ENCODE results near the gene IRAK1.

The IRAK1 gene

DNA sequence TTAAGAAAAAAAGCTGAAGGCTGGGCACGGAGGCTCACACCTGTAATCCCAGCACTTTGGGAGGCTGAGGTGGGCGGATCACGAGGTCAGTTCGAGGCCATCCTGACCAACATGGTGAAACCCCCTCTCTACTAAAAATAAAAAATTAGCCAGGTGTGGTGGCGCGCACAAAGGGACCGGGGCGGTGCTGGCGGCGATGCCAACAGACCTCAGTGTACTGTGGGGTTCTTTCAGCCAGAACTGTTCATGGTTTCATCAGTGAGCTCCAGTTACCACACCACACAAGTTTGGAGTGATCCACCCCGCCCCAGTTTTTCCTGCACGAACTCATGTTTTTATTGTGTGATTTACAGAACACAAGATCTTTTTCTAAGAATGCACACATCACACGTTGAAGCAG, 21.2 kb upstream of the IRAK1 start:
- DNase-seq: no peak

DNA sequence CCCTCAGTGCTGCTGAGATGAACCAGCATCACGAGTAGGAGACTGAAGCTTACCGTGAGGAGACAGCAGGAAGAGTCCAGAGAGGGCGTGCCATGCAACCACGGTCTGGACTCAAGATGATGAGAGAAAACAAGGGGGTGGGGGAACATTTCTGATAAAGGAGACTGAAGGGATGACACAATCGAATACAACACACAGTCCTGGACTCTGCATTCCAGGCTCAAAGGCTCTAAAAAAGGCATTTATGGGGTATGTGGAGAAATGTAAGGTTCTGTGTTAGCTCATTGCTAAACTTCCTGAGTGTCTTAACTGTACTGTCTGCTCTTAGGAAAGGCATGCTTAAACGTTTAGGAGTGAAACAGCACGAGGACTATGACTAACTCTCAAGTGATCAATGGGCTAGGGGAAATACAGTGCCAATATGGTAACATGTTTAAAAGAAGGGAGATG, 20.6 kb upstream of the IRAK1 start:
- DNase-seq: no peak

DNA sequence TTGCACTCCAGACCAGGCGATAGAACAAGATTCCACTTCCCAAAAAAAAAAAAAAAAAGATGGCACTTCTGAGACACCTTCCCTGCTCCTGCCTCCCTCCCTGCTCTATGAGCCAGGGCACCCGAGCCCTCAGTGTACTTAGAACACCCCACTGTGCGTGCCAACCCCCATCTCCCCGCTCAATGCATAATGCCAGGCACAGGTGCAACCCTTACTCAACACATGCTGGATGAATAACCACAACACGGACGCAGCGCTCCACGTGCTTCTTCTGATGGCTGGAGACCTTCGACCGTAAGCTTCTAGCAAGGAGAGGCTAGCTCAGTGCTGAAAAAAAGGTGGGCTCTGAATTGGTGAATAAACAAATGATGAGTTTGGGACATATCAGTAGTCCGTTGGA, 19.9 kb upstream of the IRAK1 start:
- no peak for DNase-seq

DNA sequence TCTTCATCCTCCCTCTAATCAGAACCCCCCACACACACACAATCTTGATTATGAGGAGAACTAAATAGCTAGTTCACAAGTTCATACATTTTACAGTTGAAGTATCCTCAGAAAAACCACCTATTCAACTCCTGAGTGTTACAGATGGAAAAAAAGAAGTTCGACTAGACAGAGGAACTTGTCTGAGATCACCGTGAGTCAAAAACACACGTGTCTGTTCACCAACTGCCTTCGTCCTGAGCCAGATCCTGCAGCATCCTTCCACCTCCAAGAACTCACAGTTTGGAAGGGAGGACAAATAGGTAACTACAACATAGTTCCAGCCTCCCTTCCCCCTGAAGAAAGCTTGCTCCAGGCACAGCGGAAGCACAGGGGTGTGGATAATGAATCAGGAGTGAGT, 19.0 kb upstream of the IRAK1 start:
- DNase-seq: no peak

DNA sequence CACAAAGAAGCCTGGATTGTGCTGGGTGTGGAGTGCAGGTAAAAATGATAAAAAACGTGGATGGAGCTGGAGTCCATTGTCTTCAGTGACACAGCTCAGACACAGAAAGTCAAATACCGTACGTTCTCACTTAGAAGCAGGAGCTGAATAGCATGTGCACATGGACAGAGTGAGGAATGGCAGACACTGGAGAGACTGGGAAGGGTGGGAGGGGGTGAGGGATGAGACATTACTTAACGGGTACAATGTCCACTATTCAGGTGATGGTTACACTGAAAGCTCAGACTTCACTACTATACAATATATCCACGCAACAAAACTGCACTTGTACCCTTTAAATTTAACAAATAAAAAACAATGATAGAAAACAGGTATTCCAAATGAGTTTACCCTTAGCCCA, 18.1 kb upstream of the IRAK1 start:
- no peak for DNase-seq

DNA sequence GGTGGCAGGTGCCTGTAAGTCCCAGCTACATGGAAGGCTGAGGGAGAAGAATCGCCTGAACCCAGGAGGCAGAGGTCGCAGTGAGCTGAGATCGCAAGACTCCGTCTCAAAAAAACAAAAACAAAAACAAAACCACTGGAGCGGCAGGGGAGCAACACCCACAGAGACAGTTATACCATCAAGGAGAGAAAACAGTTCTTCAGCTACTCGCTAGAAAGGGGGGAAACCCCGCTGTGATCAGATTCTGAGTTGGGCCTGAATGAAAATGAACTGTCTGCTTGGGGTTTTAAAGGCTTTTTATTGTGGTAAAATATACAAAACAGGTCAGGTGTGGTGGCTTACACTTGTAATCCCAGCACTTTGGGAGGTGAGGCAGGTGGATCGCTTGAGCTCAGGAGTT, 16.8 kb upstream of the IRAK1 start:
- DNase-seq: no peak

DNA sequence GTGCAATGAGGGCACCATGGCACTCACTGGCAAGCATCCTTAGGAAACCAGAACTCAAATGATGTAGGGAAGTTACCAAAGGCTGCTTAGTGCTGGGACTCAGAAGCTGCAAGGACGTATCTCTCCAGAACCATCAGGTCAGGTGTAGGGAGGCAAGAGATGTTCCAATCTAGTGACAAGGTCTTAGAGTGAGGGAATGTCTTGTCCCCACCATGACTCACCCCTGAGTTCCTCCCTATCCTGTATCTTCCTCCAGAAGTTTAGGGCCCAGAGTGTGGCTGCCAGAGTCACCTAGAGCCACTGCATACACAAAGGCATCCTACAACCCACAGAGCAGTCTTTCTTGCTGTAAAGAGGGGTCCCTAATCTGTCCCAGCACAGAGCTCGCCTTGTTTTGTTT, 14.1 kb upstream of the IRAK1 start:
- no peak for DNase-seq

DNA sequence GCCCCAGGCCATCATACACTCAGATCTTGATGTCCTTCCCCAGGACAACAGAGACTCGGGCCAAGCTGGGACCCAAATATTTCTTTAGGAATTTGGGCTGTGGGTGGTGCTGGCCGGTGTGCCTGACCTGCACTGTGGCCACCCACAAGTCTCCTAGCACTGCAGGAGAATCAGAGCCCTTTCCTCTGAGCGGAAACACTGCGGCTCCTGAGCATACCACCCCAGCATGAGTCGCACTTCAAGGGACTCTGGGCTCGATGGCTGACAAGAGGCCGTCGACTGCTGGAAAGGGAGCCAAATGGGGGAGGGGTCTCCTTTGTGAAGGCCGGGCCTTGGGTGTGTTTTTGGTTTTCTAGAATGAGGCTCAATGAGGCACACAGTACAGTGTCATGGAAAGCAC, 13.0 kb upstream of the IRAK1 start:
- DNase-seq: no peak

DNA sequence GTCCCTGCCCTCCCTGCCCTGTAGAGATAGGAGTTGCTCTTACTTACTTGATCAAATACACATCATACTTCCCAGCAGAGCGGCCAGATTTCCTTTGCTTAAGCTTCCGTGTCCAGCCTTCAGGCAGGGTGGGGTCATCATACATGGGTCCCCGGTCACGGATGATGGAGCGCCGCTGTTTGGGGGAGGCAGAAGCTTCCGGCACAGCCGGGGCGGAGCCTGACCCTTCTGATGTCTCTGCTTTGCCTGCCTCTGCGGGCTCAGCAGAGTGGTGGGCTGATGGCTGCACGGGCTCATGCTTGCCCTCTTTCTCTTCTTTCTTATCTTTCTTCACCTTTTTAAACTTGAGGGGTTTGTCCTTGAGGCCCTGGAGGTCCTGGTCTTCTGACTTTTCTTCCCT, 12.5 kb upstream of the IRAK1 start:
- no peak for DNase-seq

DNA sequence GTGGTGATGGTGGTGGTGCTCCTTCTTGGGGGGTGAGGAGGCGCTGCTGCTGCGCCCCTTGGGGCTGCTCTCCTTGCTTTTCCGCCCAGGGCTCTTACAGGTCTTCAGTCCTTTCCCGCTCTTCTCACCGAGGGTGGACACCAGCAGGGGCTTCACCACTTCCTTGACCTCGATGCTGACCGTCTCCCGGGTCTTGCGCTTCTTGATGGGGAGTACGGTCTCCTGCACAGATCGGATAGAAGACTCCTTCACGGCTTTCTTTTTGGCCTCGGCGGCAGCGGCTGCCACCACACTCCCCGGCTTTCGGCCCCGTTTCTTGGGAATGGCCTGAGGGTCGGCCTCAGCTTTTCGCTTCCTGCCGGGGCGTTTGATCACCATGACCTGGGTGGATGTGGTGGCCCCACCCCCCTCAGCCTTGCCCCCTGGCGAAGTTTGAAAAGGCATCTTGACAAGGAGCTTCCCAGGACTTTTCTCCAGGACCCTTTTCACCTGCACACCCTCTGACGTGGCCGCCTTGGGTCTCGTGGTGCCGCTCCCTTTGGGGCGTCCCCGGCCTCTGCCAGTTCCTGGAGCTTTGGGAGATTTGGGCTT, 11.1 kb upstream of the IRAK1 start:
- DNase-seq: no peak

DNA sequence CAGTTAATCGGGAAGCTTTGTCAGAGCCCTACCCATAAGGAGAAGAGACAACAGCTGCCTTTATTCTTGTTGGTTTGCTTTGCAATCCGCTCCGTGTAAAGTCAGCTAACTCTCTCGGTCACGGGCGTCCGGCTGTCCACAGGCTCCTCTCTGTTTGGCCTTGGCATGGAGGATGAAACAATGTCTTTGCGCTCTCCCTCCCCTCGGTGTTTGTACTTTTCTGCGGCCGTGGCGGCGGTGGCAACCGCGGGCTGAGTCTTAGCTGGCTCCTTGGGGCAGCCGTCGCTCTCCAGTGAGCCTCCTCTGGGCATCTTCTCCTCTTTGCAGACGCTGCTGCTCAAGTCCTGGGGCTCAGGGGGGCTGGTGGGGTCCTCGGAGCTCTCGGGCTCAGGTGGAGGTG, 10.6 kb upstream of the IRAK1 start:
- peak in 9 of 51 donors; percentile 5 to 43 (median 13) for DNase-seq

DNA sequence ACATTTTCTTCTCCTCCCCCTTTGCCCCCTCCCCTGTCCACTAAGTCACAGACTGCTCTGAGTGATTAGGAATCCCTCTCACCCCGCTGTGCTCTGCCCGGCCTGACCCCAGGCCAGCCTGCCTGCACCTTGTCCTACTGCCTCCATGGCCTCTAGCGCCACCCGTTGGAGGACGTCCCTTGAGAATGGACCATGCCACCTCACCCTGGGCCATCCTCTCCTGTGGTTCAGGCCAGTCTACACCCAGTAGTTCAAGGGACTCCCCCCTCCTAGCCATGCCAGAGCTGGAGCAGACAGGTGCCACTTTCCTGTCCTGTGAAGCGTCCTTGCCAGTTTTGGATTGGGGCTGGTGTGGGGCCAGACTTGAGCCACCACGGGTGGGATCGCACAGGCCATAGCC, 9.7 kb upstream of the IRAK1 start:
- DNase-seq: no peak

DNA sequence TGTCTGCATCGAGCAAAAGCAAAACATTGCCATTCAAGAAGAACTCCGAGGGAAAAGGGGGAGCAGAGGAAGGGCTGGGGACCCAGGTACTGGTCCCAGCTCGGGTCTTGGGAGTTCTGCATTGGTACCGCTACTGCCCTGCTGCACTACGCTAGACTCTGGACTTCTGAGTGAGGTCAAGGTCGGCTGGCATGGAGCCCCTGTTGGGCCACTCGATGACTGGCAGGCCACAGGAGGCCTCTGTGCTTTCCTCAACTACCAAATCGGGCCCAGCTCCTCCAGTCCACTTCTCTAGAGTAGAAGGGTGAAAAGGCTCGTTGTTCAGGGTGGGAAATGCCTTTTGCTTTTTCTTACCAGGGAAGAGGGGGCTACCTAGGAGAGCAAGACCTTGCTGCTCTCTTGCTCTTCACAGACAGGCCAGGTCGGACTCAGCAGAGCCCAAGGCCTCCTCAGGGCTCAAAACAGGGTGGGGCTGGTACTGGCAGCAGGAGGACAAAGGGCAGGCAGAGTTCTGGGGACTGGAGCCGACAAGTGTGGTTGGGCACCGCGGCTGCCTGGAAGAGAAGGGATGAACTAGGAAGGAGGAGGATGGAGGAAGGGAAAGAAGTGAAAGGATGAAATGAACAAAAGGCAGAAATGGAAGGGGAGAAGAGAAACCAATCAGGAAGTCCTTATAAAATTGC, 8.9 kb upstream of the IRAK1 start:
- no peak for DNase-seq

DNA sequence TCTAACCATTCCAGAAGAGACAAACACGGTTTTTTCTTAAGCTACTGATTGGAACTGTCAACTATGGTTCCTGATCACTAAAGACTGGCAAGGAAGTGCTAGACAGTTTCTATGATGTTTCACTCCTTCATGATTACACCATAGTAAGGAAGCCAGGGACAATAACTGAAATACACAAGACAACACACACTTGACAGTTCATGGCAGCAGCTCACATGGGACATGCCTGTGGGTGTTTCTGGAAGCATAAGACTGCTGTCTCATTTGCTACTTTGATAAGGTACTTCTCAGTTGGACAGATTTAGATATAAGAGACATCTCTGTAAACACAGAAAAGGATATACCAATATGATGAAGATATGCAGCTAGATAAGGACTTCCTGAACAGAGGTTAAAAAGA, 8.3 kb upstream of the IRAK1 start:
- no peak for DNase-seq

DNA sequence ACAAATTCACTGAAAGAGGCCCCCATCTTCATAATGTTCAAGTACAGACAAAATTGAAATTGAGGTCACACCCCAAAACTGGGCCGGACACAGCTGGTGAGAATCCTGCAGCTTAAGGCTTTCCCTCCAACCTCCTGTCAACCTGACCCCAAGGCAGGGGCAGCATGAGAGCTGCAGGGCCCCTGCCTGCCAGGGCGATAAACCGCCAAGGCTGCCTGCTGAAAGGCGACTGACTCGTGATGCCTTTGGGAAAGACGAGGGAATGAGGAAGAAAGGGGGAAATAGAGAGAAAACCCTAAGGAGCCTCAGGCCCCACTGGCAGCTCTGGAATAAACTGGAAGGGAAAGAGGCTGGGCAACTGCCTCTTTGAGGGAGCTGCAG, 7.3 kb upstream of the IRAK1 start:
- no peak for DNase-seq

DNA sequence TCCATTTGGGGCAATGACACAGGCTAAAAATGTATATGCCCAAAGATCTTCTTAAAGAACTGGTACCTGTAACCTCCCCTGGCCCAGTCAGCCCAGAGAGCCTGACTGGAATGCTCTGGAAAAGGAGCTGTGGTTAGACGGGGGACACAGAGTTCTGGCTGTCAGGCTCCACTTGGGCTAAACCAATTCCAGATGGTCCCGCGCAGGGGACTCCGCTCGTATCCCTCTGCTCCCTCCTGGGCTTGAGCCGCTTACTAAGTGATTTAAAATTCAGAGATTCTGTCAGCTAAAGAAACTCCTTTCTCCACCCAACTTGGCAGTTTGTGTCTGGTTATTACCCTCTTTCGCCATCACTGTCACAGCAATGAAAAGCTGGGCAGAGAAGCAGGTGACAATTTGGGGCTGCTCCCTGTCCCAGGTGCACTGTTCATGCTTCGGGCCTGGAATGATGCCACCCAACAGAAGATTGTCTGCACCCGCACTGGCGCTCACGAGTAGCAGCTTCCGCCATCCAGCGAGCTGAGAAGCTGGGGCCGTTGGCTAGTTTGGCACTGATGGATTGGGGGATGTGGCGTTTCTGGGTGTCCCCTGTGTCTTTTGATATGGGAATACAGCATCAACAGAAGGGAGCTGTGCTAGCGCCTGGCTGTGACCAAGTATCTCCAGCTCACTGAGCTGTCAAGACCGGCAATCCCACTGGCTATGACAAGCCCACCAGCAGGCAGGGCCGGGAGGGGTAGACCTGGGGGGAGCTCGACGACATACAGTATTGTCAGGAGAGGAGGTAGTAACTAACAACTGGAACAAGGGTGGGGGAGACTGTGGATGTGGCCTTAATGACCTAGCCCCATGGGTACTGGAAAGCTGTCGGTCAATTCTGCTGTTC, 6.7 kb upstream of the IRAK1 start:
- no peak for DNase-seq

DNA sequence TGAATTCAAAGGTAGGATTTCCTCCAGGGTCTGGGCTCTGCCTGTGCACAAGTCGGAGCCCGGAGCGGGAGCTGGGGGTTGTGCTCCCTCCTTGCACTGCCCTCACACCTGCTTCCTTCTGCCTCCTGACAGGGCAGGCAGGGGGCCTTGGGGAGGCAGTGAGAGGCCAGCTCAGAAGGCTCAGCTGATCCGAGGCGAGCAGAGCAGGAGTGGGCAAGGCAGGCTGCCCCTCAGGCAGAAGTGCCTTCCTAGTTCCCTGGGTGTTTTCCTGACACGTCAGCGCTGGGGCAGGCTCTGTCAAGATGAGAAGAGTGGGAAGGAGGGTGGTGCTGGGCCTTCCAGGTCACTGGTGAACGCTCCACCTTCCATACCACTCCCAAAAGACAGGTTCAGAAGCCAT, 5.5 kb upstream of the IRAK1 start:
- no peak for DNase-seq

DNA sequence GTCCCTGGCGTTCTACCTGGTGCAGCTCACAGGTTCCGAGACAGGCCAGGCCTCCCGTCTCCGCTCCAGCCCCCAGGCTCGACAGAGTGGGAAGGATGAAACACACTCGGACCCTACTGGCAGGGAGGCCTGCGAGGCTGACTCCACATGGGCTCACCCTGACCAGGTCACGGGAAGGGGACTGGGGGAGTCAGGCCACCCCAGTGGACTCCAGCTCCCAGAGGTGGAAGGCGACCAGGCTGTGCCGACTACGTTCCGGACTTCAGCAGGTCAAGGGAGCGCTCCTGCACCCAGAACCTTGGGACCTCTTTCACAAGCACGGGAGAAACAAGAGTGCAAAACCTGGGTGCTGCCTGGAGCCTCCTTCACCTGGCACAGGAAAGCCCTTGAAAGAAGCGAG, 4.6 kb upstream of the IRAK1 start:
- no peak for DNase-seq

DNA sequence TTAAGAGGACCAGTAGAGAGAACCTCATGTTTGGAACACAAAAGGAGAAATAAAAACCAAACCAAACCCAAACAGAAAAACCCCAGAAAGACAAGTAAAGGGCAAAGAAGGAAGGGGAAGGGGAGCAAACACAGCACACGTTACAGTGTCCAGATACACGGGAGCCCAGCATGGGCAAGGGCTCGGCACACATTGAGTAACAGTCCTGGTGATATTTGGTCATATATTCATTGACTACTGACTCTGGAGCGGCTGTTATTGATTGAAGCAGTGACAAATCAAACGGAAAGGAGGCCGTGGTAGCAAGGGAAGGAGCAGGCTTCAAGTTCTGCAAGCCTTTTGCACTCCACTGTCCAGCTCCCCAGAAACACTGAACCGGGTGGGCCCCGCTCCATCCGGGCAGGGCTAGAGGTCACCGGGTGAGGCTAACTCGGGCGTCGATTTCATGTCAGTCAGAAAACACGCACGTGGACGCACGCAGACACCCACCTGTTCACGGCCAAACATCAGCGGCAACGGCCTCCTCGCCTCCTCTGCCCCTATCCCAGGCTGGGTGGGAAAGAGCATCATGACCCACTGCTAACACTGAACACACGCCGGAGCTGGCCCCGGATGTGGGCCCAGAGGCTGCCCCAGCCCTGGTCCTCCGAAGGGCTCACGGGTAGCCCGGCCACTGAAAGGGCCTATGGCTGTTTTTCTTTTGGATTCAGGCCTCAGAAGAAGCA, 3.7 kb upstream of the IRAK1 start:
- DNase-seq: no peak

DNA sequence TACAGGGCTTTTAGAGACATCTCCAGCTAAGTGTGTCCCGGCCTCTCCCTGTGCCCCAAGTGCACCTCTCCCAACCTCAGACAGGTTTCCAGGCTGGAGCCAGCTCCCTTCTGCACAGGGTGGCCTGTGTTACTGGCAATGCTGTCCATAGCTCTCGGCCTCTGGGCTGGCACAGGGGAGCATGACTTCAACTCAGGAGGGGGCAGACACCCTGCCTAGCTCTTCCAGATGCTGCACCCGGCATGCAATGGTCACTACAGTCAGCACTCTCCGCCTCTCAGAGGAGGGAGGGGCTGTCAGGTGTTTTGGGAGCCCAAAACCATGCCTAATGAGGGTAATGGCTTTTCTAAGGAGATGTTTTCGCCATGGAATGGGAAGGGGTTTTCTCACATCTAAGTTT, 2.4 kb upstream of the IRAK1 start:
- DNase-seq: no peak

DNA sequence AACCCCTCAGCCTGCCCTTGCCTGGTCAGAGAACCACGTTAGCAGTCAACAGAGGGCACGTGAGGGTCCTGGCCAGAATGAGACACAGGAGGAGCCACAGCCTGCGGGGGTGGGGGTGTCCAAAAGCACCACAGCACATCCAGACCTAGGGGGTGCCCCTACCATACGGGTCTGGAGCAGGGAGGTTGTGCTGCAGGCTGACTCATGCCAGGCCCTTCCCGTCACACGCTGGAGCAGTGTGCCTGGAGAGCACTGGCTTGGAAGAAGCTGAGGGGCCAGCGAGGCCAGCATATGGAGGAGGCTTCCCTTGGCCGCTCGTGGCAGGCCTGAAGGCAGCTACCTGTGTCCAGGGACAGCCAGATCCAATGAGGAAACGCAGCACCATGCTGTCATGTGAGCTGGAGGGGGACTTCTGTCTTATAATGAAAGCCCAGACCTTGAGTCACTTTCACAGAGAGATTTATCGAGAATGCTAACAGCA, 1.5 kb upstream of the IRAK1 start:
- DNase-seq: peak in 2 of 51 donors; percentile 8 to 21

DNA sequence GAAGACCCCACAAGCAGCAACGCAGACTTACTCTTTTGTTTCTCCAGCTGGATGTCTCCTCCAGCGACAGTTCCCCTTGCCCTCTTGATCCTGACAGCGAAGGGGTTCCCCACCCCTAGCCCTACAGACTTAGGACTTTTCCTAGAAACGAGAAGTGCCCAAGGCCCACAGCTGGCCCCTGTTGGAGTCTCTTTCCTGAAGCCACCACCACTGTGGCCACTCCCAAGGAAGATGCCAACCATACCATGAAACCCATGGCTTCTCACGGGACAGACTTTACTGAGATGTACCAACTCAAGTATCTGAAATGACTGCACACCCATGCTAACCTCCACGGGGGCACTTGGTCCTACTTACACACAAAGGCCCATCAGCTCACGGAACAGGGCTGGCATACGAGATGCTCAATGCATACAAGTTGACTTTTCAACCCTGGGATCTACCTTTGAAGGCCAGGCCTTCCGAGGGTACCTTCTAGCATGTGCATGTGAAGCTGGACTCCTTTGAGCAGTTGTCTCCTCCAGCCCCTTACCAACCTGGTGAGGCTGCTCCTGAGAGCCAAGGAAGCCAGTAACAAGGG, 924 bp upstream of the IRAK1 start:
- no peak for DNase-seq

Data from hypothalamus (tissue), 51 donors.